GM23338 (cell line): ENCODE data around the gene KCTD1. TPM values are rescaled to one million over a fixed set of nuclear protein-coding genes. Genes with fewer than 3 reads are reported as not detected.

Source experiments
- ATAC-seq: fragments of 200-7000 bp; cut with Tn5 transposase; 3 replicates; pipeline ENCODE4 v1.9.1; 2020
- DNase-seq: peaks from one replicate; pipeline ENCODE4 v3.0.0-alpha.2; 2015; ENCODE audit warnings: low spot score
- H2AFZ ChIP-seq: fragments of 200-600 bp; sonication (generic); 2 replicates; pipeline ENCODE4 v1.8.0; 2016; ENCODE audit warnings: antibody characterized with exemption, mild to moderate bottlenecking, moderate library complexity
- H3F3A ChIP-seq: fragments of 200-600 bp; sonication (generic); replicated peaks from 2 replicates; pipeline ENCODE4 v1.8.0; 2017; ENCODE audit warnings: antibody characterized with exemption, mixed run types, low read depth
- H3K27ac ChIP-seq: fragments of 200-600 bp; sonication (generic); 2 replicates; pipeline ENCODE4 v1.6.1; 2016; ENCODE audit warnings: low read depth
- H3K27me3 ChIP-seq: fragments of 200-600 bp; sonication (generic); 2 replicates; pipeline ENCODE4 v1.8.0; 2016; ENCODE audit warnings: mild to moderate bottlenecking, mixed run types, moderate library complexity; ENCODE audit not compliant: insufficient read depth
- H3K36me3 ChIP-seq: fragments of 200-600 bp; sonication (generic); 2 replicates; pipeline ENCODE4 v1.8.0; 2016; ENCODE audit warnings: mild to moderate bottlenecking; ENCODE audit not compliant: insufficient read depth
- H3K4me1 ChIP-seq: fragments of 200-600 bp; sonication (generic); 2 replicates; pipeline ENCODE4 v1.8.0; 2016; ENCODE audit warnings: mild to moderate bottlenecking, moderate library complexity; ENCODE audit not compliant: insufficient read depth
- H3K4me2 ChIP-seq: fragments of 200-600 bp; sonication (generic); 2 replicates; pipeline ENCODE4 v1.7.1; 2017; ENCODE audit warnings: mixed run types
- H3K4me3 ChIP-seq: fragments of 200-600 bp; sonication (generic); 2 replicates; pipeline ENCODE4 v1.6.1; 2016; ENCODE audit warnings: mixed run types
- H3K79me2 ChIP-seq: fragments of 200-600 bp; sonication (generic); replicated peaks from 2 replicates; pipeline ENCODE4 v1.8.0; 2017; ENCODE audit warnings: mild to moderate bottlenecking; ENCODE audit not compliant: insufficient read depth
- H3K9me2 ChIP-seq: fragments of 200-600 bp; sonication (generic); 2 replicates; pipeline ENCODE4 v1.8.0; 2017; ENCODE audit not compliant: insufficient read depth
- H4K20me1 ChIP-seq: fragments of 200-600 bp; sonication (generic); replicated peaks from 2 replicates; pipeline ENCODE4 v1.8.0; 2017; ENCODE audit warnings: mild to moderate bottlenecking; ENCODE audit not compliant: insufficient read depth
- H3K27ac Mint-ChIP-seq: 2 replicates; pipeline ENCODE4 v1.8.0; 2020; ENCODE audit warnings: inconsistent platforms, mild to moderate bottlenecking, moderate library complexity, mixed read lengths
- H3K27me3 Mint-ChIP-seq: 3 replicates; pipeline ENCODE4 v1.8.0; 2022; ENCODE audit warnings: low read depth, mild to moderate bottlenecking, moderate library complexity, mixed read lengths, inconsistent platforms; ENCODE audit not compliant: insufficient read depth, poor library complexity
- H3K36me3 Mint-ChIP-seq: 3 replicates; pipeline ENCODE4 v1.8.0; 2021; ENCODE audit warnings: low read depth, mild to moderate bottlenecking, inconsistent platforms, moderate library complexity, mixed read lengths
- H3K4me1 Mint-ChIP-seq: 3 replicates; pipeline ENCODE4 v1.8.0; 2020; ENCODE audit warnings: mild to moderate bottlenecking, inconsistent platforms, mixed read lengths
- H3K4me3 Mint-ChIP-seq: 3 replicates; pipeline ENCODE4 v1.8.0; 2021; ENCODE audit warnings: moderate library complexity, mild to moderate bottlenecking, inconsistent platforms, mixed read lengths
- H3K9me3 Mint-ChIP-seq: 3 replicates; pipeline ENCODE4 v1.8.0; 2020; ENCODE audit warnings: moderate library complexity, mild to moderate bottlenecking, inconsistent platforms, mixed read lengths
- CREB1 ChIP-seq: fragments of 250-450 bp; sonication (Bioruptor Pico); IDR thresholded peaks from 2 replicates; pipeline ENCODE4 v1.5.0; 2020; ENCODE audit warnings: low read depth, mild to moderate bottlenecking, moderate library complexity
- EZH2 ChIP-seq: fragments of 200-600 bp; sonication (generic); IDR thresholded peaks from one replicate; pipeline ENCODE4 v1.8.0; 2017; ENCODE audit warnings: antibody characterized with exemption, mild to moderate bottlenecking, low read depth; ENCODE audit not compliant: unreplicated experiment
- JUNB ChIP-seq: IDR thresholded peaks from one replicate; pipeline ENCODE4 v1.6.1; 2016; ENCODE audit warnings: antibody characterized with exemption; ENCODE audit not compliant: unreplicated experiment
- NANOG ChIP-seq: IDR thresholded peaks from 2 replicates; pipeline ENCODE4 v1.6.1; 2016; ENCODE audit warnings: antibody characterized with exemption, borderline replicate concordance
- POLR2AphosphoS5 ChIP-seq: IDR thresholded peaks from 2 replicates; pipeline ENCODE4 v1.6.1; 2016; ENCODE audit warnings: antibody characterized with exemption, low read depth
- STAT1 ChIP-seq: IDR thresholded peaks from one replicate; pipeline ENCODE4 v1.6.1; 2016; ENCODE audit warnings: antibody characterized with exemption; ENCODE audit not compliant: unreplicated experiment
- ZNF114 ChIP-seq: fragments of 250-450 bp; sonication (Bioruptor Pico); IDR thresholded peaks from 2 replicates; pipeline ENCODE4 v1.5.0; 2020; ENCODE audit warnings: mild to moderate bottlenecking, moderate library complexity
- ZNF331 ChIP-seq: fragments of 250-450 bp; sonication (Bioruptor Pico); IDR thresholded peaks from 2 replicates; pipeline ENCODE4 v1.5.0; 2020; ENCODE audit warnings: low read depth, mild to moderate bottlenecking, moderate library complexity
- polyA plus RNA-seq: library from polyadenylated mRNA; unstranded; fragments of >200 nt; fragmentation: Nextera tagmentation; extraction: Ambion mirVana; gene quantifications from 2 replicates; pipeline ENCODE4 v1.2.1, GENCODE V29; 2016
- total RNA-seq: library from RNA; depleted of rRNA; stranded (reverse); fragments of >200 nt; shearing (Covaris generic); gene quantifications from 2 replicates; pipeline ENCODE4 v1.2.3, GENCODE V29; 2014
- TF ChIP-seq, protein P1 (sequence below): IDR thresholded peaks from one replicate; pipeline ENCODE4 v1.6.1; 2018; ENCODE audit warnings: antibody characterized with exemption; ENCODE audit not compliant: unreplicated experiment
- TF ChIP-seq, protein P2 (sequence below): IDR thresholded peaks from 2 replicates; pipeline ENCODE4 v1.6.1; 2016; ENCODE audit warnings: antibody characterized with exemption
- TF ChIP-seq, protein P3 (sequence below), 2 experiments: fragments of 200-600 bp in 1 of 2; sonication (generic) in 1 of 2; conservative IDR thresholded peaks; 2 replicates each; pipeline versions ENCODE4 v1.5.1 to v1.6.1; 2016 to 2017; ENCODE audit warnings: antibody characterized with exemption in 2 of 2, low read depth in 2 of 2, mild to moderate bottlenecking in 2 of 2, moderate library complexity in 1 of 2

The KCTD1 gene
- total and polyA plus RNA-seq, 2 experiments from 2014 or later, result 7.1 to 20.5 TPM

DNA sequence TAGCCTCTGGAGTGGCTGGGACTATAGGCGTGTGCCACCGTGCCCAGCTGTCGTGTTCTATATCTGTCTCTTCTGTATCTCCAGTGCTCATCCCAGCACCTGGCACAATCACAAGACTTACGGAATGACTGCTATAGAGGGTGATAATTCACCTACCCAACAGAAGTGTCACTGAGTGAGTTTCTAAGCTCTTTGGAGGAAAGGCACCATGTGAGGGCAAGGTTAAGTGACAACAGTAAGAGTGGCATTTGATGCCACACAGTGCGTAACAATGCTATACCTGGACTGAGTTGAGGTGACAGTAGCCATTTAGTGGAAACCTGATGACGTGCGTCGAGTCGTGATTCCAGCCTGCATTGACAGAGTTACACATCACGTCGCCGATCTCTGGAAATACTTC lies 89.0 kb downstream of the KCTD1 start:
- Histone ChIP-seq H3K36me3 (no peaks in the 10 kb centered on the region), H3K4me1 (peaks cover 21% of the 10 kb centered on the region), H3K4me3 (no peak overlapping the region), H3K27ac (no peak overlapping the region), H3K9me2 (no peaks in the 10 kb centered on the region), H3K4me2 (no peak overlapping the region), H3F3A (no peaks in the 10 kb centered on the region), H4K20me1 (no peaks in the 10 kb centered on the region), H3K79me2 (no peaks in the 10 kb centered on the region), H2AFZ (no peak overlapping the region), H3K27me3 (no peaks in the 10 kb centered on the region)
- ATAC-seq, result no peak
- Mint-ChIP-seq H3K36me3 (peaks cover 8% of the 10 kb centered on the region), H3K27me3 (peaks cover 14% of the 10 kb centered on the region), H3K4me3 (no peak overlapping the region), H3K4me1 (peaks cover 28% of the 10 kb centered on the region), H3K27ac (no peak overlapping the region), H3K9me3 (no peaks in the 10 kb centered on the region)
- TF ChIP-seq POLR2AphosphoS5, result no peak
- no peak for TF ChIP-seq CREB1 (CRISPR knock-in tag)
- TF ChIP-seq EZH2, result no peak
- TF ChIP-seq NANOG, result no peak
- TF ChIP-seq, protein P1, sequence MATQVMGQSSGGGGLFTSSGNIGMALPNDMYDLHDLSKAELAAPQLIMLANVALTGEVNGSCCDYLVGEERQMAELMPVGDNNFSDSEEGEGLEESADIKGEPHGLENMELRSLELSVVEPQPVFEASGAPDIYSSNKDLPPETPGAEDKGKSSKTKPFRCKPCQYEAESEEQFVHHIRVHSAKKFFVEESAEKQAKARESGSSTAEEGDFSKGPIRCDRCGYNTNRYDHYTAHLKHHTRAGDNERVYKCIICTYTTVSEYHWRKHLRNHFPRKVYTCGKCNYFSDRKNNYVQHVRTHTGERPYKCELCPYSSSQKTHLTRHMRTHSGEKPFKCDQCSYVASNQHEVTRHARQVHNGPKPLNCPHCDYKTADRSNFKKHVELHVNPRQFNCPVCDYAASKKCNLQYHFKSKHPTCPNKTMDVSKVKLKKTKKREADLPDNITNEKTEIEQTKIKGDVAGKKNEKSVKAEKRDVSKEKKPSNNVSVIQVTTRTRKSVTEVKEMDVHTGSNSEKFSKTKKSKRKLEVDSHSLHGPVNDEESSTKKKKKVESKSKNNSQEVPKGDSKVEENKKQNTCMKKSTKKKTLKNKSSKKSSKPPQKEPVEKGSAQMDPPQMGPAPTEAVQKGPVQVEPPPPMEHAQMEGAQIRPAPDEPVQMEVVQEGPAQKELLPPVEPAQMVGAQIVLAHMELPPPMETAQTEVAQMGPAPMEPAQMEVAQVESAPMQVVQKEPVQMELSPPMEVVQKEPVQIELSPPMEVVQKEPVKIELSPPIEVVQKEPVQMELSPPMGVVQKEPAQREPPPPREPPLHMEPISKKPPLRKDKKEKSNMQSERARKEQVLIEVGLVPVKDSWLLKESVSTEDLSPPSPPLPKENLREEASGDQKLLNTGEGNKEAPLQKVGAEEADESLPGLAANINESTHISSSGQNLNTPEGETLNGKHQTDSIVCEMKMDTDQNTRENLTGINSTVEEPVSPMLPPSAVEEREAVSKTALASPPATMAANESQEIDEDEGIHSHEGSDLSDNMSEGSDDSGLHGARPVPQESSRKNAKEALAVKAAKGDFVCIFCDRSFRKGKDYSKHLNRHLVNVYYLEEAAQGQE, result no peak
- no peak for TF ChIP-seq JUNB
- TF ChIP-seq STAT1, result no peak
- TF ChIP-seq ZNF331, result no peak
- TF ChIP-seq ZNF114 (CRISPR knock-in tag), result no peak
- TF ChIP-seq, protein P2, sequence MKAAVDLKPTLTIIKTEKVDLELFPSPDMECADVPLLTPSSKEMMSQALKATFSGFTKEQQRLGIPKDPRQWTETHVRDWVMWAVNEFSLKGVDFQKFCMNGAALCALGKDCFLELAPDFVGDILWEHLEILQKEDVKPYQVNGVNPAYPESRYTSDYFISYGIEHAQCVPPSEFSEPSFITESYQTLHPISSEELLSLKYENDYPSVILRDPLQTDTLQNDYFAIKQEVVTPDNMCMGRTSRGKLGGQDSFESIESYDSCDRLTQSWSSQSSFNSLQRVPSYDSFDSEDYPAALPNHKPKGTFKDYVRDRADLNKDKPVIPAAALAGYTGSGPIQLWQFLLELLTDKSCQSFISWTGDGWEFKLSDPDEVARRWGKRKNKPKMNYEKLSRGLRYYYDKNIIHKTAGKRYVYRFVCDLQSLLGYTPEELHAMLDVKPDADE, result no peak
- DNase-seq, result no peak

DNA sequence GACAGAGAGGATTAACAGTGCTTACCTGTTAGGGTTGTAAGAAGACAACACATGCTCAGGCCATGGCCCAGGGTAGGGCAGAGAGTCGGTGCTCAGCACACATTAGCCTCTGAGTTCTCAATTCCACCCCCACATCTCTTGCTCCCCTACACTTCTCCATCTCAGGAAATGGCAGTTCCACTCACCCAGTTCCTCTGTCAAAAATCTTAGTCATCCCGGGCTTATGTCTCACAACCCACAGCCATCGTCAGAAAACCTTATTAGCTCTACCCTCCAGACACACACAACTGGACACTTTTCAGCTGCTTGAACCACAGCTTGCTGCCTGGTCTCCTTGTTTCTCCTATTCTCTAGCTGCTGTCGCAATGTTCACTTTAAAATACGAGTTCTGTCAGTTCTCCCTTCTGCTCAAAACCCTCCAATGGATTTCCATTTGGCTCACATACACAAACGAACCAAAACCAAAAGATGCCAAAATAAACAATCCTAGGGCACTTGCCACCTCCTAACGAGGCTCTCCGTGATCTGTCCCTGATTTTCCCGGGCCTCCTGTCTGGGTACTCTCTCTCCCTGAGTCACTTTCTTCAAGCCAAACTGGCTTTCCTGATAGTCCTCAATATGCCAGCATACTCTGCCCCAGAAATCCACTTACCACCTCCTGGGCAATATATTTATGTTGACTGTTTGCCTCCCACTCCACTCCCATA lies 89.7 kb downstream of the KCTD1 start:
- Mint-ChIP-seq H3K4me1 (peaks cover 31% of the 10 kb centered on the region), H3K36me3 (peaks cover 8% of the 10 kb centered on the region), H3K27me3 (peaks cover 14% of the 10 kb centered on the region), H3K27ac (no peak overlapping the region), H3K4me3 (no peak overlapping the region; the same call in 2 of the 3 replicates), H3K9me3 (no peaks in the 10 kb centered on the region)
- peaks cover 21% of the 10 kb centered on the region for H3K4me1 ChIP-seq
- H4K20me1 ChIP-seq, result no peaks in the 10 kb centered on the region
- H3F3A ChIP-seq, result no peaks in the 10 kb centered on the region
- DNase-seq (no peak), ATAC-seq (no peak; the same call in 2 of the 3 replicates)
- no peak overlapping the region for H2AFZ ChIP-seq
- H3K36me3 ChIP-seq, result no peaks in the 10 kb centered on the region
- no peak overlapping the region for H3K4me2 ChIP-seq
- no peak overlapping the region for H3K27ac ChIP-seq
- H3K4me3 ChIP-seq, result no peak overlapping the region
- no peaks in the 10 kb centered on the region for H3K79me2 ChIP-seq
- H3K27me3 ChIP-seq, result no peaks in the 10 kb centered on the region
- H3K9me2 ChIP-seq, result no peaks in the 10 kb centered on the region; the same call in 1 of the 2 replicates
- no peak for TF ChIP-seq STAT1
- TF ChIP-seq, protein P1, result no peak
- TF ChIP-seq, protein P2, result no peak
- no peak for TF ChIP-seq POLR2AphosphoS5
- TF ChIP-seq, protein P3, sequence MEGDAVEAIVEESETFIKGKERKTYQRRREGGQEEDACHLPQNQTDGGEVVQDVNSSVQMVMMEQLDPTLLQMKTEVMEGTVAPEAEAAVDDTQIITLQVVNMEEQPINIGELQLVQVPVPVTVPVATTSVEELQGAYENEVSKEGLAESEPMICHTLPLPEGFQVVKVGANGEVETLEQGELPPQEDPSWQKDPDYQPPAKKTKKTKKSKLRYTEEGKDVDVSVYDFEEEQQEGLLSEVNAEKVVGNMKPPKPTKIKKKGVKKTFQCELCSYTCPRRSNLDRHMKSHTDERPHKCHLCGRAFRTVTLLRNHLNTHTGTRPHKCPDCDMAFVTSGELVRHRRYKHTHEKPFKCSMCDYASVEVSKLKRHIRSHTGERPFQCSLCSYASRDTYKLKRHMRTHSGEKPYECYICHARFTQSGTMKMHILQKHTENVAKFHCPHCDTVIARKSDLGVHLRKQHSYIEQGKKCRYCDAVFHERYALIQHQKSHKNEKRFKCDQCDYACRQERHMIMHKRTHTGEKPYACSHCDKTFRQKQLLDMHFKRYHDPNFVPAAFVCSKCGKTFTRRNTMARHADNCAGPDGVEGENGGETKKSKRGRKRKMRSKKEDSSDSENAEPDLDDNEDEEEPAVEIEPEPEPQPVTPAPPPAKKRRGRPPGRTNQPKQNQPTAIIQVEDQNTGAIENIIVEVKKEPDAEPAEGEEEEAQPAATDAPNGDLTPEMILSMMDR (conservative IDR thresholded peaks at IDR 0.05; ENCODE audit: low read depth in 2 of 2), result no peak
- no peak for TF ChIP-seq JUNB
